NCI-H1930 (cell line): ENCODE results near the gene THSD4.
"Not testable (repeated sequence)": the region's sequence is repeated elsewhere in the genome, so short reads cannot be mapped to it uniquely, and the experiment has no call there.

Source experiments
- DNase-seq, 2 experiments: peaks; one replicate each; lab custom pipeline; 2025; lab: John Stamatoyannopoulos, UW

Gene THSD4

DNA sequence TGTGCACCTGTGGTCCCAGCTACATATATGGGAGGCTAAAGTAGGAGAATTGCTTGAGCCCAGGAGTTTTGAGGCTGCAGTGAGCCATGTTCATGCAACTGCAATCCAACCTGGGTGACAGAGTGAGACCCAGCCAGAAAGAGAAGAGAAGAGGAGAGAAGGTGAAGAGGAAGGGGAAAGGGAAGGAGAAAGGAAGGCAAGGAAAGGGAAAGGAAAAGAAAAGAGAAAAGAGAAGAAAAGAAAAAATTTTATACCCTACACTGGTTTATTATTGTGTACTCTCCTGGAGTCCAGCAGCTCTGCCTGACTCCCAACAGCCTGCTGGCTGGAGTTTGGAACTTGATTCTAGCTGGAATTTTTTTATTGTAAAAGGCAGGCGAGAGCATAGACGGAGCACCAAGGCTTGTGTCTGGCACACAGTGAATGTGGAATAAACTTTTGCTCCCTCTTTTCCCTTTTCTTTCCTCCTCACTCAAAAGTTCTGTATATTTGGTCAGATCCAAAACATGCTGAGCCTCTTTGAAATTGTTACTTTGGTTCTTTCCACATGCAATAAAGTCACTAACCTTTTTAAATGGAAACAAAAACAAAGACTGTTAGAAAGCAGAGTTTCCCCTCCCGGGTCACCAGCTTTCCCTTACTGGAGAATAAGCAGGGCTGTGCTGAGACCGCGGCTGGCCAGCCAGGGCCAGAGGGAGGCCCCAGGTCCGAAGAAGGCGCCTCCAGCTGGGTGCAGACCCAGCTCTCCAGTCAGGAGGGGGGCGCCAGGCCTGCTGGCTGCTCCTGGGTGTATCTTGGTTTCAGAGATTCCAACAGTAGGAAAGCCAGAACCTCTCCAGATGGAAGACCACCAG, 9.9 kb downstream of the THSD4 start:
- DNase-seq, result no peak

DNA sequence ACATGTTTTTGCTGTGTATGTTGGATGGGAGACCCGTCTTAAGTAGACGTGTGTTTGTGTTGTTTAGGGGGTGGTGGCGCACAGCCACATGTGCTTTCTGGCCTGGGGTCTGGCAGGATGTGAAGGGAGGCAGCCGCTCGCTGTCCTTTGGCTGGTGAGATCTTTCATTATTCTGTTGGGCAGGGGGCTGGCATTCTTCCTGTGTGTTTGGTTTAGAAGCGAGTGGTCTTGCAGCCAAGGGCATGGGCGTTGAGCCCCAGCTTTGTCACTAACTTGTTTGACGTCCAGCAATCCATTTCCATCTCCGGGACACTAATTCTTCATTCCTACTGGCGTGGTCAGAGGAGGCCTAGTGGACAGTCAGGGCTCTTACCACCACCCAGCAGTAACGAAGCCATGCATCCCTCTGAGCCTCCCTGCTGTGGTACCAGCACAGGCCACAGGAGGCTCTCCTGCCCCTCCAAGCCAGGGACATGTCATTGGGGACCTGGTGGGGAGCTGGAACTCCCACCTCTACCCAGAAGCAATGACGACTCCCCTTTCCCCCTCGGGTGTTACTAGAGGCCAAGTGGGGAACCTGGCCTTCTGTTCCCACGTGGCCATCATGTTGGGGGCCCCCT, 10.7 kb downstream of the THSD4 start:
- DNase-seq, result no peak

DNA sequence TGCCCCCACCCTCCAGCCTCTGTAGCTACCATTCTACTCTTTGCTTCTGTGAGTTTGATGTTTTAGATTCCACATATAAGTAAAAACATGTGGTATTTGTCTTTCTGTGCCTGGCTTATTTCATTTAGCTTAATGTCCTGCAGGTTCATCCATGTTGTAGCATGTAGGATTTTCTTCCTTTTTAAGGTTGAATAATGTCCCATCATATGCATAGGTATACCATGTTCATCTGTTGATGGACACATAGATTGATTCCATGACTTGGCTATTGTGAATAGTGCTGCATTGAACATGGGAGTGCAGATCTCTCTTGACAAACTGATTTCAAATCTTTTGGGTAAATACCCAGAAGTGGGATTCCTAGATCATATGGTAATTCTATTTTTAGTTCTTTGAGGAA, 11.8 kb downstream of the THSD4 start:
- no peak for DNase-seq

DNA sequence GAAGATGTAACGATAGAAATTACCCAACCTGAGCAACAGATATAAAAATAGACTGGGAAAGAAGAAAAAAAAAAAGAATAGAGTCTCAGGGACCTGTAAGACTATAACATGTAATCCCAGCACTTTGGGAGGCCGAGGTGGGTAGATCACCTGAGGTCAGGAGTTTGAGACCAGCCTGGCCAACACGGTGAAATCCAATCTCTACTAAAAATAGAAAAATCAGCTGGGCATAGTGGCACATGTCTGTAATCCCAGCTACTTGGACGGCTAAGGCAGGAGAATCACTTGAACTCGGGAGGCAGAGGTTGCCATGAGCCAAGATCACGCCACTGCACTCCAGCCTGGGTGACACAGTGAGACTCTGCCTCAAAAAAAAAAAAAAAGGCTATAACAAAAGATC, 12.9 kb downstream of the THSD4 start:
- not testable (repeated sequence) for DNase-seq

DNA sequence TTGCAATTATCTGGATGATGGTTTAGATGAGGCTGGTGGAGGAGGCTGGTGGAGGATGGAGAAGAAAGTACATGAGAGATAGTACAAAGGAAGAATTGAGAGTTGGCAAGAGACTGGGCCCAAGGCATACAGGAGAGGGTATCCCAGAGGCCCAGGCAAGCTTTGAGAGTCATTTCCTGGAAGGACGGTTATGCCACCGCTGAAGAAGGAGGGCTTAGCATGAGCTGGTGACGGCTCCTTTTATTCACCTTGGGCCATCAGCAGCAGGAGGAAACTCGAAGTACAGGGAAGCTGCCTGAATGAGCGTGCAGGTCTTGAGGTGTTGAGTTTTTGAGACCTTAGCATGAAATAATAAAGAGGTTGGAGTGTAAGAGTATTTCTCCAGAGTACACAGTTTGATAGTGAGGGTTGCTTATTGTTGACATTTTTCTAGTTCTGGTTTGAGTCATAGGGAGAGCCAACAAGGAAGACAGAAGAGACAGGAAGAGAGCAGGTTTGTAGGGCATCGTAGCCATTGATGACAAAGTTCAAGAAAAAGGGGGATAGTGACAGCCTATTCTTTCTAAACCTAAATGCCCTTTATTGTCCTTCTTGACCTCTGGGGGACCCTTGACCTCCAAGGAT, 13.8 kb downstream of the THSD4 start:
- DNase-seq, result no peak

DNA sequence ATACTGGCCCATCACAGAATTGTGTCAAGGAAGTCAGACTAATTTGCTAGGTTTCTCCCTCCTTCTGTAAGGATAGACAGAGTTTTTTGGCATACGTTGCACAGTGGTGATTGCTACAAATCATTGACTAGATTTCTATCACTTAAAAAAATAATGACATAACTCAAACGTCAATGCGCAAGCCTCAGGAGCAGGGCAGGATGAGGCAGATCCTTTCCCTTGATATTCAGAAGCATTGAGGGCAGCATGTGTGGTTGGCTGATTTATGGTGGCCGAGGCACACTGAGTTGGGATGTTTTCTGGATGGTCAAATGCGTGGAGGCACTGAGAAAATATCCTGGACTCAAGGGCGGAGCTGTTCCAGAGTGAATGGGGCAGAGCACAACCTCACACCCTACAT, 14.4 kb downstream of the THSD4 start:
- no peak for DNase-seq

DNA sequence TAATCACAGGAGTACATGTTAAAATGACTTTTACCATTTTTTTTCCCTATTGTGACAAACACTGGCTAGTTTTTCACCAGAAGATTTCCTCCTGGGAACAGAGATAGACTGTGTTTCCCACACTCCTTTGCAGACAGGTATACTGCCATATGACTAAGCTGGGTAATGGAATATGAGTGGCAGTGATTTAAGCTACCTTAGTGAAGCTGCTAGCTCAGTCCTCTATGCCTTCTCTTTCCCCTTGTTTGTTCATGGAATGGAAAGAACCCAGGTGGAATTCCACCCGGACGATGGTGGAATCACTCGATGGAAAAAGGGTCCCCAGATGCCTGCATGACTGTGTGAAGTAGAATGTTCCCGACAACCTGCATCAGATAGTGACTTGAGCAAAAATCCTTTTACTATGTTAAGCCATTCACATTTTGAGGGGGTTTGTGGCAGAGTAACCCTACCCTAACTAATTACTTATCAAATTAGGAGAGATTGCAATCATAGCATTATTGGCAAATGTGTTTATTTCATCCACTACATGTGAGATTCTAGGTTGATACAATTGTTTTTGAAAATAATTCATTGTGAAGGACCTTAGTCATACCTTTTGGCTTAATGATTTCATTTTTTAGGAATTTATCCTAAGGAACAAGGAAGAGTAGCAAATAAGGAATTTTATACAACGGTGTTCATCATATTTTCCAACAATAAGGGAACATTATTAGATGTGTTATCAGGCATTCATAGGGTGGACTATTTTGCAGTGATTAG, 16.5 kb downstream of the THSD4 start:
- DNase-seq, result no peak

DNA sequence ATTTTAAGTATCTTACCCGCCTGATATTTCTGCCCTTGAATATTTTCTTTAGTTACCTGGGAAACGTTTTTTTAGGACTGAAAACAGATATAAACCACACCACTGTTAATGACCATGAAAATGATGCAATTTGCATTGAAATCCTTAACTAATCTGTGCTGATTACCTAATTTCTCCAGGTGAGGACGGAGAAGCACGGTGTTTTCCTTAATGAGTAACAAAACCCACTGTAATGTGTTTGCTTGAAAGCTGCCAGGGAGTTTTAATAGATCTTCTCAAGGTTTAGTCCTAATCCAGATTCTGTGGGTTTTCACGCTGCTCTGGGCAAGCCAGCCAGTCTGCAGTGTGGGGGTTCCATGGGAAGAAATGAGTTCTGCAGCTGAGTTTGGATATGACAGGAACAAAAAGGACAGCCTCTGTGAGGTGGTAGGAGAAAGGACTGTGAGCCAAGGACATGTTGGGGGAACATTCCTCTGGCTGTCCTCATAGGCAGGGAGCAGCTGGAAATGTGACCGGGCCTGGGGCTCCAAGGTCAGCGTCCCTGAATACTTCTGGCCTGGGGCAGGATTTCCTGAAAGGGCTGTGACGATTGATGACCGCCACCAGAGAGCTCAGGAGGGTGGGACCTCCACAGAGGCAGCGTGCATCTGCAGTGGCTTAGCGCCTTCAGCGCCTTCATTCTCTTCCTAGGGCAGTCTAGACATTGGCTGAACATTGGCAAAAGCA, 18.6 kb downstream of the THSD4 start:
- DNase-seq, result no peak

DNA sequence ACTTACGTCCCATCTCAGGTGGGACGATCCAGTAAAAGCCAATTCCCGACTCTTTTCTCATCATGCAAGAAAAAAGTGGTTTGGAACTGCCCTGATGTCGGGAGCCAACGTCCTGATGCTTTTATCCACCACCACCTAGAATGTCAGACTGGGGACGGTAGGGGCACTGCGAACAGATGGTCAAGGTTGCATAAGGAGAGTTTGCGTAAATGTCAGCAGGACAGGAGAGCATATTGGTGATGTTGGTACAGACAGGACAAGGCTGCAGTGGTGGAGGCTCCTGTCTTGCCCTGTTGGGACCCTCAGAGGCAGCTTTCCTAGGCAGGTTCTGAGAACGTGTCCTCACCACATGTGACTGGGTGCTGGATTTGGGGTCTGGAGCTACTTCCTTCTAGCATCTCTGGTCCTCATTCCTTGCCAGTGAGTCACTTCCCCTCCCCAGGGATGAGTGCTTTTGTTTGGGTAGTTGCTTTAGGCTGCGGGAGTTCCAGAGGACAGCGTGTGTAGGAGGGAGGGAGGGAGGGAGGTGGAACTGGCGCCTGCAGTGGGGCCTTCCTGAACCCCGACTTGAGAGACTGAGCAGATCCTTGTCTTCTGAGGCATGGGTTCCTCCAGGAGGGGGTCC, 21.0 kb downstream of the THSD4 start:
- DNase-seq, result no peak

DNA sequence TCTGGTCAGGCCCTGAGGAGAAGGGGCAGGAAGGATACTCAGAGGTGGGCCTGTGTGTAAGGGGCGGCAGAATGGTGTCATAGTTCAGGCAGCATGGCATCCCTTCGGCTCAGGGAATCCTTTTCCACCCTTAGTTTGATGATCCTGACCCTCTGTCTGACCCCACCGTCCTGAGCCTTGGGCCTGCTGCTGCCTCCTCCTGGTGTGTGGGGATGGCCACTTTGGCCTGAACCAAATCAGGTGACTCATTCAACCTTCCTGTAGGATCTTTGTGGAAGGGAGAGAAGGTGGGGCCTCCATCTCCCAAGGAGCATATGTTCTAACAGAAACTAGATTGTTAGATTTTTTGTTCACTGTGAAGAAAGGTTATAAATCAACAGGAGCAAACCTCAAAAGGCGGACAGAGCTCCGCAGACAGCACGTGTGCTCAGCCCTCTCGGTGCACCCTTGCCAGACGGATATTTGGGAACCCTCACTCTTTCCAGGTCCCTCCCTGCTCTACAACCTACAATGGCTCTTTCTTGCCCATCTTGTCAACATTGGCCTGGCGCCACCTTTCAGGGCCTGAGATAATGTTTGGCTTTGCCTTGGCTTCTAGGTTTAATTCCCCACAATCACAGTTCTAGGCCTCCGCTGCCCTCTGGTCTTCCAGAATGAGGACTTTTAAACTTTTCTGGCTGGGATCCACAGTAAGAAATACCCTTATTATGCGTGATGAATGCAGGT, 21.7 kb downstream of the THSD4 start:
- no peak for DNase-seq

DNA sequence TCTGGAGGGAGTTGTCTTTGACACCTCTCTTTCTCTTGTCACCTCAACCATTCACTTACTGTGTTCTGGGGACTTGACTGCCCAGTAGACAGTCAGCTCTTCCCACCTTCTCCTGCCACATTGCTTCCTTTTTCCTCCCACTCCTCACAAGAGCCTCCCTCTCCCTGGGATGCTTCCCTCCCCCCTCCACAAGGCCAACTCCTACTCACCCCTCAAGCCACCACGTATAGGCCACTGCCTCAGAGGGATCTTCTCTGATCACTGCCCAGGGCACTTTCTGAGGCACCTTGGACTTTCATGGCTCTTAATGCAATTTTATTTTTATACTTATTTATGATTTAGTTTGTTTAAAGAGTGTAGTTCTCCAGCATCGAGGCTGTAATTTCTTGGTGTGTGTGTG, 23.2 kb downstream of the THSD4 start:
- no peak for DNase-seq

DNA sequence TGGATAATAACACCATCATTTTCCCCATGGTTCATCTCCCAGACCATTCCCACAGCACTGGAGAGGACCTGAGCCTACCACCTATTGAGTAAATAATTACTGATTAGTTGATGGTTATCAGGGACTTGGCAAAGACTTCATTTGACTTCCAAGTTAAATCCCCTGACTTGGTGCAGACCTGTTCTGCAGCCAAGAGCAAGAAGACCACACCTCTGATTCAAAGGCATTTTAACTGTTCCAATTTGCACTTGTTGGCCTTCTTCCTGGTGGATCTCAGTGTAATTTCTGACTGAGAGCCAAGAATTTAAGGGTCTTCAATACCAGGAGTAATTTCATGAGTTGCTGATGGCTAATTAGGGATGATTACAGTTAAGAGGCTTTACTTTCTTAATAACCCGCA, 24.0 kb downstream of the THSD4 start:
- no peak for DNase-seq

DNA sequence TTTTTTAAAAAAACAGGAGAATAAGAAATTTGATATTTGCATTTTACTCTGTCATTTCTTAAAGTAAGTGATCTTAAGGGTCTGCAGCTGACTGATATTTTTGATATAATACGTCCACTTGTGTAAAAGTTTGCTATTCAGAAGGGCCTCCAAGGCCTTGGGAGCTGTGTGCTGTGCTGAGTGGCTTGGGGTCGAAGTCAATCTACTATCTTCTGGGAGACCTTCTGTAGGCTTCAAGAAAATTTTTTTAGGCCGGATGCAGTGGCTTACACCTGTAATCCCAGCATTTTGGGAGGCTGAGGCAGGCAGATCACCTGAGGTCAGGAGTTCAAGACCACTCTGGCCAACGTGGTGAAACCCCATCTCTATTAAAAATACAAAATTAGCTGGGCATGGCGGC, 26.3 kb downstream of the THSD4 start:
- no peak for DNase-seq

DNA sequence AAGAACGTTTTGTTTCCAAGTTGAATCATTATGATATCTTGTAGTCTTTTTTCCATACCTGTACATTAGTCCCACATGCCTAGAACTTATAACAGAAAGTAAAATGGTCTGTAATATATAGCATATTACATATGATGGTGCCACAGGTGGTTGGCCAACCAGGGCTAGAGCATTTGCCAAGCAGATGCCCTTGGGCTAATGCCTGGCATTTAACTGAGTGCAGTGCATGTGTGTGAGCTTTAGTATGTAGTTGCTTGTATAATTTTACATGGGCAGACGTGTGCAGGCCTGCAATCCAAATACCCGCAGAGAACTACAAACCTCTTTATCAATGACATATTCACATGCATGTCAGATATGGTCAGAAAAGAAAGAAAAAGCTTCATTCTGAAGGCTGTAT, 27.5 kb downstream of the THSD4 start:
- DNase-seq, result no peak

DNA sequence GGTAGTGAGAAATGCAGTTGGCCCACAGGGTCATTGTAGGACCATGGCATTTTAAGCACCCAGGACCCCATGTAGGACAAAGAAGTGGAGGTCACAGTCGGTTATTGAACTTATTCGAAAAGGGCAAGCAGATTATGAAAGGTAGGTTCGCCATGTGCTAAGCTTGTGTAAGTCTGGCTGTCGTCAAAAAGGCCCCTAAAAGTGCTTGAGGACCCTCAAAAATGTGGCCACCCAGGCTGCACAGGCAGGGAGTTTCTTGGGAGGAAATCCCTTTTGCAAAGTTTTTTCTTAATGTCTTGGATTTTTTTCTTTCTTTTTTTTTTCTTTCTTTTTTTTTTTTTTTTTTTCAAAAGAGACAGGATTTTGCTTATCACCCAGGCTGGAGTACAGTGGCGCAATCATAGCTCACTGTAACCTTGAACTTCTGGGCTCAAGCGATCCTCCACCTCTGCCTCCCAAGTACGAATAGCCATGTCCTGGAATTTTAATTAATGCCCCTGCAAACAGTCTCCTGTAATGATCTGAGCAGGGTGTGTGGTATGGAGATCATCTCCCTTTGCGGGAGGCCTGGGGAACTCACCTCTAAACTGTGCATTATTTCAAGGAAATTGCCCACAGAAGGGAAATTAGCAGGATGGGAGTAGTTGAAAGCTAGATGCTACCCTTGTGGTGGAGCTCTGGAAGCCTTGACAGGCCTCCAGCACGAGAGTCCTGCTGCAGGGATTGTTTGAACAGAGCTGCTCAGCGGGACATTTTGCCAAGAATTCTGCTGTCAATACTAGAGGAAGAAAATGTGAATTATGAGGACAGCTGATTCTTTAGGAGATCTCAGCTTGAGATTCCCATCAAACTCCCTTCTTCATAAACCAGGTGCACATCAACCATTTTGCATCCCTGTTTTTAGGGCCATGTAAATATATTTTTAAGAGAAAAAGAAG, 28.4 kb downstream of the THSD4 start:
- DNase-seq, result no peak

DNA sequence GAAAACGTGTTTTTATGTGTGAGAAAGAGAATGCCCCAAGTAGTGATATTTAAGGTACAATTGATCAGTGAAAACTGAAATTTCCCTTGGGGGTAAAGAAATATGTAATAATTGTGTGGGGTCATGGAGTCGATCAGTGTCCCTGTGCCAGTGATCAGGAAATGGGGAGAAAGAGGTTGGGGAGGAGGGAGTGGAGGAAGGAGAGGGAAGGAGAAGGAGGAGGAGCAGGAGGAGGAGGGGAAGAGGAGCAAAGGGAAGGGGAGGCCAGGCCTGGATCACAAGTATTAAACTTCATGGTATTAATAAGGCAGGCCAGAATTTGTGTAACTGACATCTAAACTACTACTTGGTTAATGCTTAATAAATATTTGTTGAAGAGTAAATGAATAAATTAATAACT, 30.4 kb downstream of the THSD4 start:
- no peak for DNase-seq

DNA sequence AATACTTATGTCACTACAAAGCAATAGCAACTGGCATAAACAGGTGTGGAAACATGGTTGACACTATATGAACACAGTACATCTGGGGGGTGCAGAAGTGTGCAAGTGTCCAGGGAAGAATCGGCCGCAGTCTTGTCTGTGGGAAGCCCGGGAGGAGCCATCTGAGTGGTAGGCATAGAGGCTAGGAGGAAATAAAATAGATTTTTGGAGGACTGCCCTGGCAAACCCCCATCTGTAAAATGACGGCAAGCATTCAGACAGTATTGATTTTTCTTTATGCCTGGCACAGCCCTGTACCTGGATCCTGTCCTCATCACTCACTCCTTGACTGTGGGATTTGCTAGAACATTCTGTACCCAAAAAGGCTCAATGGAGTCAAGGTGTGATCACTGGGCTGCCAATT, 31.3 kb downstream of the THSD4 start:
- DNase-seq, result no peak

DNA sequence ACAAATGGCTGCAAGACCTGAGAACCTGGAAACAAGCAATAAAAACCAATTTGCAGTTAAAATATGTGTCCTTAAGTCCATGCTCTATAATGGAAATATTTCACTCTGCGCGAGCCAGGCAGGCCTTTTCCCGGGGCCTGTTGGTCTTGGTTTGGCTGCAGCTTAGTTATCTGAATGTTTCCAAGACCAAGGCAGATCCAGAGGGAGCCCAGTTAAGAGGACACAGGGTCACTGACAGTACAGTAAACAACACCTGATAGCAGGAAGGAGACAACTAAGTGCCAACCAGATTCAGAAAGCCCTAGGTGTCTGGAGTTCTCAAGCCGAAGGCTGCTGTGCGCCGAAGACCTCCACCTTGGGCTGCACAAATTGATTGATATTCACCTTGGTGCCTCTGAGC, 32.8 kb downstream of the THSD4 start:
- no peak for DNase-seq
